K562 (cell line): ENCODE data around the gene P2RX5. TPM values are rescaled to one million over a fixed set of nuclear protein-coding genes. Genes with fewer than 3 reads are reported as not detected.

Experiments used
- BRF1 ChIP-seq: IDR thresholded peaks from 3 replicates; pipeline ENCODE4 v1.6.1; 2011; ENCODE audit warnings: borderline replicate concordance, mild to moderate bottlenecking; ENCODE audit not compliant: insufficient read length; ENCODE audit errors: extremely low read depth
- FOXK2 ChIP-seq, 2 experiments: fragments of 450-650 bp; IDR thresholded peaks in 1 of 2; conservative IDR thresholded peaks in 1 of 2; 2 replicates each; pipeline ENCODE4 v1.6.1; 2016; ENCODE audit warnings: low read depth in 2 of 2, mild to moderate bottlenecking in 1 of 2
- GATAD2B ChIP-seq: fragments of 450-650 bp; IDR thresholded peaks from 2 replicates; pipeline ENCODE4 v1.6.1; 2017; ENCODE audit warnings: mild to moderate bottlenecking, borderline replicate concordance
- HDGF ChIP-seq: fragments of 450-650 bp; IDR thresholded peaks from 2 replicates; pipeline ENCODE4 v1.6.1; 2016
- JUNB ChIP-seq: fragments of 450-650 bp; formaldehyde crosslinking; conservative IDR thresholded peaks from 2 replicates; pipeline ENCODE4 v1.4.0; 2020; ENCODE audit warnings: mild to moderate bottlenecking
- PCBP1 ChIP-seq: fragments of 200-400 bp; formaldehyde crosslinking; IDR thresholded peaks from 2 replicates; pipeline ENCODE4 v1.6.1; 2018; ENCODE audit warnings: mild to moderate bottlenecking, low read depth, low read length; ENCODE audit not compliant: poor library complexity, severe bottlenecking
- RB1 ChIP-seq: fragments of 450-650 bp; IDR thresholded peaks from 2 replicates; pipeline ENCODE4 v1.6.1; 2017; ENCODE audit warnings: low read depth, mild to moderate bottlenecking
- SAP30 ChIP-seq: fragments of 200-600 bp; sonication (generic); IDR thresholded peaks from 2 replicates; pipeline ENCODE4 v1.6.1; 2012; ENCODE audit warnings: borderline replicate concordance, low read depth, mild to moderate bottlenecking, moderate library complexity, low read length, control low read depth, inconsistent platforms; ENCODE audit not compliant: insufficient read depth, poor library complexity, severe bottlenecking
- SOX6 ChIP-seq: fragments of 450-650 bp; IDR thresholded peaks from 2 replicates; pipeline ENCODE4 v1.6.1; 2014; ENCODE audit warnings: mild to moderate bottlenecking
- STAG1 ChIP-seq: sonication (generic); formaldehyde crosslinking; IDR thresholded peaks from 2 replicates; pipeline ENCODE4 v1.5.0; 2020; ENCODE audit warnings: missing genetic modification reagents, borderline replicate concordance
- TCFL5 ChIP-seq: fragments of 250-450 bp; sonication (Bioruptor Pico); conservative IDR thresholded peaks from 2 replicates; pipeline ENCODE4 v1.6.1; 2021; ENCODE audit warnings: mild to moderate bottlenecking, moderate library complexity, matching md5 sums
- YY1 ChIP-seq, 3 experiments: IDR thresholded peaks; 2 replicates each; pipeline ENCODE4 v1.6.1; 2011; ENCODE audit warnings: low read length in 2 of 3, mild to moderate bottlenecking in 2 of 3, moderate library complexity in 2 of 3, borderline replicate concordance in 1 of 3, control low read depth in 1 of 3, low read depth in 1 of 3; ENCODE audit not compliant: insufficient read depth in 3 of 3, insufficient replicate concordance in 2 of 3, control insufficient read depth in 1 of 3, insufficient read length in 1 of 3; ENCODE audit errors: extremely low read depth in 1 of 3
- polyA plus RNA-seq, 8 experiments: library from polyadenylated mRNA; depleted of rRNA in 4 of 8; stranded (reverse) in 5 of 8; unstranded in 3 of 8; fragments of >200 nt; fragmentation: Nextera tagmentation in 2 of 8; fragmentation: Illumina TruSeq in 1 of 8; extraction: Ambion mirVana in 2 of 8; extraction: Trizol in 1 of 8; gene quantifications; 2 replicates each; pipeline versions ENCODE4 v1.2.1 to v1.2.3, GENCODE V29; 2011 to 2014; ENCODE audit warnings: inconsistent platforms in 1 of 8, missing spikeins in 1 of 8
- total RNA-seq, 7 experiments: library from RNA; depleted of rRNA in 6 of 7; stranded (reverse); fragments of >200 nt in 6 of 7; fragmentation: Illumina TruSeq in 2 of 7; extraction: Trizol in 2 of 7; gene quantifications; 2 replicates each; pipeline versions ENCODE4 v1.2.1 to v1.2.3, GENCODE V29; 2011 to 2021; ENCODE audit warnings: low replicate concordance in 1 of 7
- TF ChIP-seq, protein P1 (sequence below), 2 experiments: fragments of 450-650 bp; formaldehyde crosslinking in 1 of 2; IDR thresholded peaks; 2 replicates each; pipeline versions ENCODE4 v1.4.0 to v1.6.1; 2014 to 2020; ENCODE audit warnings: mild to moderate bottlenecking in 2 of 2, borderline replicate concordance in 1 of 2, low read depth in 1 of 2
- TF ChIP-seq, protein P2 (sequence below): fragments of 450-650 bp; formaldehyde crosslinking; IDR thresholded peaks from 2 replicates; pipeline ENCODE4 v1.4.0; 2022; ENCODE audit warnings: missing genetic modification characterization
- TF ChIP-seq, protein P3 (sequence below), 3 experiments: IDR thresholded peaks in 2 of 3; conservative IDR thresholded peaks in 1 of 3; 2 replicates each; pipeline ENCODE4 v1.5.1; 2011 to 2012; ENCODE audit warnings: low read length in 3 of 3, mild to moderate bottlenecking in 3 of 3, control low read depth in 2 of 3, improper control_type of control experiment in 1 of 3, inconsistent platforms in 1 of 3, low read depth in 1 of 3, mixed read lengths in 1 of 3, moderate library complexity in 1 of 3; ENCODE audit not compliant: insufficient read depth in 2 of 3

The P2RX5 gene
- total and polyA plus RNA-seq, 9 of the 15 experiments (the other 6 are each of a cell fraction or from before 2014, with no cell fraction given) = 0.31 to 4.0 (median 1.3) TPM

DNA sequence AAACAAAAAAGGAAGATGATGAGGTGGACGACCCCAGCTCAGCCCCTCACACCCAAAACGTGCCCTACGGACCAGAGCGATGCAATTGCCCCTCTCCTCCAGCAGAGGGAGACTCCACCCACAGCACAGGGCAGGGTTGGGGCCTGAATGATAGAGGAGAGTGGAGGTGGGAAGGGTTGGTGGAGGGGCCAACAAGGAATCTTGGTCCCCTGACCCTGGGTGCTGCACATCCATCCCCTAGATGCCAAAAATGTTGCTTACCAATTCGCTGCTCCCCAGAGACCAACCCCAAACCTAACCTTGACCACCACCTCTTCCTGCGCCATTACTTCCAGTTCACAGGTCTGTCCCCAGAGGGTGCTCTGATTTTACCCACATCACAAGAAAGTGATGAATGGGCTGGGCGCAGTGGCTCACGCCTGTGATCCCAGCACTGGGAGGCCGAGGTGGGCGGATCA lies 12.9 kb downstream of the P2RX5 start (continued):
- TF ChIP-seq, protein P1, sequence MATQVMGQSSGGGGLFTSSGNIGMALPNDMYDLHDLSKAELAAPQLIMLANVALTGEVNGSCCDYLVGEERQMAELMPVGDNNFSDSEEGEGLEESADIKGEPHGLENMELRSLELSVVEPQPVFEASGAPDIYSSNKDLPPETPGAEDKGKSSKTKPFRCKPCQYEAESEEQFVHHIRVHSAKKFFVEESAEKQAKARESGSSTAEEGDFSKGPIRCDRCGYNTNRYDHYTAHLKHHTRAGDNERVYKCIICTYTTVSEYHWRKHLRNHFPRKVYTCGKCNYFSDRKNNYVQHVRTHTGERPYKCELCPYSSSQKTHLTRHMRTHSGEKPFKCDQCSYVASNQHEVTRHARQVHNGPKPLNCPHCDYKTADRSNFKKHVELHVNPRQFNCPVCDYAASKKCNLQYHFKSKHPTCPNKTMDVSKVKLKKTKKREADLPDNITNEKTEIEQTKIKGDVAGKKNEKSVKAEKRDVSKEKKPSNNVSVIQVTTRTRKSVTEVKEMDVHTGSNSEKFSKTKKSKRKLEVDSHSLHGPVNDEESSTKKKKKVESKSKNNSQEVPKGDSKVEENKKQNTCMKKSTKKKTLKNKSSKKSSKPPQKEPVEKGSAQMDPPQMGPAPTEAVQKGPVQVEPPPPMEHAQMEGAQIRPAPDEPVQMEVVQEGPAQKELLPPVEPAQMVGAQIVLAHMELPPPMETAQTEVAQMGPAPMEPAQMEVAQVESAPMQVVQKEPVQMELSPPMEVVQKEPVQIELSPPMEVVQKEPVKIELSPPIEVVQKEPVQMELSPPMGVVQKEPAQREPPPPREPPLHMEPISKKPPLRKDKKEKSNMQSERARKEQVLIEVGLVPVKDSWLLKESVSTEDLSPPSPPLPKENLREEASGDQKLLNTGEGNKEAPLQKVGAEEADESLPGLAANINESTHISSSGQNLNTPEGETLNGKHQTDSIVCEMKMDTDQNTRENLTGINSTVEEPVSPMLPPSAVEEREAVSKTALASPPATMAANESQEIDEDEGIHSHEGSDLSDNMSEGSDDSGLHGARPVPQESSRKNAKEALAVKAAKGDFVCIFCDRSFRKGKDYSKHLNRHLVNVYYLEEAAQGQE (IDR thresholded peaks at IDR 0.05; ENCODE audit: borderline replicate concordance) = peak; percentile 62; the same call in 1 of the 2 replicates
- TF ChIP-seq, protein P1 (CRISPR knock-in tag; IDR thresholded peaks at IDR 0.05; ENCODE audit: low read depth) = no peak
- peak; percentile 50; the same call in 1 of the 2 replicates for TF ChIP-seq STAG1 (CRISPR knock-in tag)
- TF ChIP-seq FOXK2 (conservative IDR thresholded peaks at IDR 0.05 in 1 of 2, IDR thresholded peaks at IDR 0.05 in 1 of 2; ENCODE audit: low read depth in 2 of 2) = no peak
- TF ChIP-seq SOX6 = no peak
- peak in 1 of 3 experiments; percentile 60 for TF ChIP-seq YY1 (IDR thresholded peaks at IDR 0.05; ENCODE audit: borderline replicate concordance in 1 of 3, control insufficient read depth in 1 of 3, extremely low read depth in 1 of 3, insufficient read depth in 3 of 3, insufficient read length in 1 of 3, insufficient replicate concordance in 2 of 3, low read depth in 1 of 3, low read length in 2 of 3)
- no peak for TF ChIP-seq SAP30
- no peak for TF ChIP-seq PCBP1
- TF ChIP-seq BRF1 = no peak
- TF ChIP-seq GATAD2B = no peak
- TF ChIP-seq JUNB = no peak
- TF ChIP-seq, protein P2, sequence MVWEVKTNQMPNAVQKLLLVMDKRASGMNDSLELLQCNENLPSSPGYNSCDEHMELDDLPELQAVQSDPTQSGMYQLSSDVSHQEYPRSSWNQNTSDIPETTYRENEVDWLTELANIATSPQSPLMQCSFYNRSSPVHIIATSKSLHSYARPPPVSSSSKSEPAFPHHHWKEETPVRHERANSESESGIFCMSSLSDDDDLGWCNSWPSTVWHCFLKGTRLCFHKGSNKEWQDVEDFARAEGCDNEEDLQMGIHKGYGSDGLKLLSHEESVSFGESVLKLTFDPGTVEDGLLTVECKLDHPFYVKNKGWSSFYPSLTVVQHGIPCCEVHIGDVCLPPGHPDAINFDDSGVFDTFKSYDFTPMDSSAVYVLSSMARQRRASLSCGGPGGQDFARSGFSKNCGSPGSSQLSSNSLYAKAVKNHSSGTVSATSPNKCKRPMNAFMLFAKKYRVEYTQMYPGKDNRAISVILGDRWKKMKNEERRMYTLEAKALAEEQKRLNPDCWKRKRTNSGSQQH = peak; percentile 13; the same call in 1 of the 2 replicates
- 0 out of 2 replicates have a peak, but pooled peaks have one; percentile 20 for TF ChIP-seq RB1
- no peak for TF ChIP-seq HDGF
- TF ChIP-seq TCFL5 (CRISPR knock-in tag) = no peak
- TF ChIP-seq, protein P3, sequence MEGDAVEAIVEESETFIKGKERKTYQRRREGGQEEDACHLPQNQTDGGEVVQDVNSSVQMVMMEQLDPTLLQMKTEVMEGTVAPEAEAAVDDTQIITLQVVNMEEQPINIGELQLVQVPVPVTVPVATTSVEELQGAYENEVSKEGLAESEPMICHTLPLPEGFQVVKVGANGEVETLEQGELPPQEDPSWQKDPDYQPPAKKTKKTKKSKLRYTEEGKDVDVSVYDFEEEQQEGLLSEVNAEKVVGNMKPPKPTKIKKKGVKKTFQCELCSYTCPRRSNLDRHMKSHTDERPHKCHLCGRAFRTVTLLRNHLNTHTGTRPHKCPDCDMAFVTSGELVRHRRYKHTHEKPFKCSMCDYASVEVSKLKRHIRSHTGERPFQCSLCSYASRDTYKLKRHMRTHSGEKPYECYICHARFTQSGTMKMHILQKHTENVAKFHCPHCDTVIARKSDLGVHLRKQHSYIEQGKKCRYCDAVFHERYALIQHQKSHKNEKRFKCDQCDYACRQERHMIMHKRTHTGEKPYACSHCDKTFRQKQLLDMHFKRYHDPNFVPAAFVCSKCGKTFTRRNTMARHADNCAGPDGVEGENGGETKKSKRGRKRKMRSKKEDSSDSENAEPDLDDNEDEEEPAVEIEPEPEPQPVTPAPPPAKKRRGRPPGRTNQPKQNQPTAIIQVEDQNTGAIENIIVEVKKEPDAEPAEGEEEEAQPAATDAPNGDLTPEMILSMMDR (IDR thresholded peaks at IDR 0.05 in 2 of 3, conservative IDR thresholded peaks at IDR 0.05 in 1 of 3; ENCODE audit: insufficient read depth in 2 of 3, low read depth in 1 of 3, low read length in 3 of 3) = peak; percentile 69 to 89 (median 85)
